Measurements from ENCODE around the gene ABCC5.

Gene ABCC5

DNA sequence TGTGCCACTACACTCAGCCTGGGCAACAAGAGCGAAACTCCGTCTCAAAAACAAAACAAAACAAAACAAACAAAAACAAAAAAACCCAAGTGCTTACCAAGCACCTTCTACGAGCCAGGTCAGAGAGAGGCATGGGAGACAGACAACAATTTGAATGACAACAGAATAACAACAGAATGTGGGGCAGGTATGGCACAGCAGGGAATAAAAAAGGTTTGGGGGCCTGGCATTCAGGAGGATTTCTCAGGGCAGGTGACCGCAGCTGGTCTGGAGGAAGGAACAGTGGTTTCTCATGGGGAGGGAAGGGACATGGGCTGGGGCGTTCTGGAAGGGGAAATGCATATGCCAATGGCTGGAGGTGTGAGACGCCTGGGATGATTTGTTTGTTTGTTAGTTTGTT, 110.5 kb downstream of the ABCC5 start:
- H3K4me2 ChIP-seq (ENCODE audit: low read depth, low read length, poor library complexity, severe bottlenecking): no peak overlapping the region
- no peak overlapping the region for H3K4me3 ChIP-seq (ENCODE audit: low read length, poor library complexity, severe bottlenecking)
- no peaks in the 10 kb centered on the region for H4K20me1 ChIP-seq (ENCODE audit: insufficient read depth, low read length, poor library complexity, severe bottlenecking)
- H3K36me3 ChIP-seq (ENCODE audit: insufficient read depth, low read length): no peaks in the 10 kb centered on the region
- TF ChIP-seq EZH2phosphoT487 (IDR thresholded peaks at IDR 0.05; ENCODE audit: borderline replicate concordance): no peak
- TF ChIP-seq, protein P1, sequence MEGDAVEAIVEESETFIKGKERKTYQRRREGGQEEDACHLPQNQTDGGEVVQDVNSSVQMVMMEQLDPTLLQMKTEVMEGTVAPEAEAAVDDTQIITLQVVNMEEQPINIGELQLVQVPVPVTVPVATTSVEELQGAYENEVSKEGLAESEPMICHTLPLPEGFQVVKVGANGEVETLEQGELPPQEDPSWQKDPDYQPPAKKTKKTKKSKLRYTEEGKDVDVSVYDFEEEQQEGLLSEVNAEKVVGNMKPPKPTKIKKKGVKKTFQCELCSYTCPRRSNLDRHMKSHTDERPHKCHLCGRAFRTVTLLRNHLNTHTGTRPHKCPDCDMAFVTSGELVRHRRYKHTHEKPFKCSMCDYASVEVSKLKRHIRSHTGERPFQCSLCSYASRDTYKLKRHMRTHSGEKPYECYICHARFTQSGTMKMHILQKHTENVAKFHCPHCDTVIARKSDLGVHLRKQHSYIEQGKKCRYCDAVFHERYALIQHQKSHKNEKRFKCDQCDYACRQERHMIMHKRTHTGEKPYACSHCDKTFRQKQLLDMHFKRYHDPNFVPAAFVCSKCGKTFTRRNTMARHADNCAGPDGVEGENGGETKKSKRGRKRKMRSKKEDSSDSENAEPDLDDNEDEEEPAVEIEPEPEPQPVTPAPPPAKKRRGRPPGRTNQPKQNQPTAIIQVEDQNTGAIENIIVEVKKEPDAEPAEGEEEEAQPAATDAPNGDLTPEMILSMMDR (conservative IDR thresholded peaks at IDR 0.05; ENCODE audit: low read length): no peak
- H2AFZ ChIP-seq (ENCODE audit: low read length): no peak overlapping the region
- H3K27me3 ChIP-seq (ENCODE audit: insufficient read depth, low read length, poor library complexity, severe bottlenecking): no peaks in the 10 kb centered on the region
- H3F3A ChIP-seq (ENCODE audit: low read depth): no peaks in the 10 kb centered on the region
- H3K9me2 ChIP-seq (replicated peaks; ENCODE audit: low read depth, low read length): no peaks in the 10 kb centered on the region
- no peaks in the 10 kb centered on the region for H3K79me2 ChIP-seq (ENCODE audit: insufficient read depth, low read length)
- no peaks in the 10 kb centered on the region for H3K4me1 ChIP-seq (ENCODE audit: insufficient read depth, low read length, poor library complexity, severe bottlenecking)
- H3K9me3 ChIP-seq (ENCODE audit: insufficient read depth, low read depth, low read length): no peaks in the 10 kb centered on the region
- H3K9ac ChIP-seq (ENCODE audit: low read depth, low read length, poor library complexity, severe bottlenecking): no peak overlapping the region

DNA sequence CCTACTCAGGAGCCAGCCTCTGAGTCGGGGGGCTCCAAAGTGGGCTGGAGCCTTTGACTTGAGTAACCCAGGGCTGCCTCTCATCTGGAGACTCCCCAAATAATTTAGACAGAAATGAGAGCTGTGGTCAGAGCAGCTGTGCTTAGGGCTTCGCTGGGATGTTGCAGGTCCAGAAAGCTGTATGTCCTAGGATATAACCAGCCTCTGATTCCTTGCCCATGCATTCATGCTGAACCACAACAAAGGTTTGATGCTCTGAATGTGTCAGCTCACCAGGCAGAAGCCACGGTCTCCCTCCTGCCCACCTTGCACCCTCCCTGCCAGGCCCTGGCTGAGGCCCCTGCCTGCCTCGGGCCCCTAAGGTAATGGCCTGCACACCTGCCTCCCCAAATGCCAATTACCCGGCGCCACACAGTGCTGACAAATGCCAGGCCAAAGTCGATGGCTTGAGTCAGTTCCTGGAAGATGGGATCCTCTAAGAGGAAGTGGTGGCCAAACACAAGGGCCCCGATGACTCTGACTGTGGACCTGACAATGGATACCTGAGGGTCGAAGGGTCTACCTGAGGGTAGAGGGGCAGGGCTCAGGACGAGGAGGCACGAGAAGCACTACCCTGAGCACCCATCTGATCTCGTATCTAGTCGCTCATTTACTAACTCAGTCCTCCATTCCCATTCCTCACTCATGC, 111.3 kb downstream of the ABCC5 start:
- no peaks in the 10 kb centered on the region for H3K9me2 ChIP-seq (replicated peaks; ENCODE audit: low read depth, low read length)
- H3K36me3 ChIP-seq (ENCODE audit: insufficient read depth, low read length): no peaks in the 10 kb centered on the region
- TF ChIP-seq, protein P1 (conservative IDR thresholded peaks at IDR 0.05; ENCODE audit: low read length): no peak
- no peak for TF ChIP-seq EZH2phosphoT487 (IDR thresholded peaks at IDR 0.05; ENCODE audit: borderline replicate concordance)
- H3K4me3 ChIP-seq (ENCODE audit: low read length, poor library complexity, severe bottlenecking): no peak overlapping the region
- no peak overlapping the region for H3K9ac ChIP-seq (ENCODE audit: low read depth, low read length, poor library complexity, severe bottlenecking)
- H3K4me1 ChIP-seq (ENCODE audit: insufficient read depth, low read length, poor library complexity, severe bottlenecking): no peaks in the 10 kb centered on the region
- H3K27me3 ChIP-seq (ENCODE audit: insufficient read depth, low read length, poor library complexity, severe bottlenecking): no peaks in the 10 kb centered on the region
- H3K4me2 ChIP-seq (ENCODE audit: low read depth, low read length, poor library complexity, severe bottlenecking): no peak overlapping the region
- H3K79me2 ChIP-seq (ENCODE audit: insufficient read depth, low read length): no peaks in the 10 kb centered on the region
- H4K20me1 ChIP-seq (ENCODE audit: insufficient read depth, low read length, poor library complexity, severe bottlenecking): no peaks in the 10 kb centered on the region
- H3K9me3 ChIP-seq (ENCODE audit: insufficient read depth, low read depth, low read length): no peaks in the 10 kb centered on the region
- no peak overlapping the region; the same call in 1 of the 2 replicates for H2AFZ ChIP-seq (ENCODE audit: low read length)
- H3F3A ChIP-seq (ENCODE audit: low read depth): no peaks in the 10 kb centered on the region

DNA sequence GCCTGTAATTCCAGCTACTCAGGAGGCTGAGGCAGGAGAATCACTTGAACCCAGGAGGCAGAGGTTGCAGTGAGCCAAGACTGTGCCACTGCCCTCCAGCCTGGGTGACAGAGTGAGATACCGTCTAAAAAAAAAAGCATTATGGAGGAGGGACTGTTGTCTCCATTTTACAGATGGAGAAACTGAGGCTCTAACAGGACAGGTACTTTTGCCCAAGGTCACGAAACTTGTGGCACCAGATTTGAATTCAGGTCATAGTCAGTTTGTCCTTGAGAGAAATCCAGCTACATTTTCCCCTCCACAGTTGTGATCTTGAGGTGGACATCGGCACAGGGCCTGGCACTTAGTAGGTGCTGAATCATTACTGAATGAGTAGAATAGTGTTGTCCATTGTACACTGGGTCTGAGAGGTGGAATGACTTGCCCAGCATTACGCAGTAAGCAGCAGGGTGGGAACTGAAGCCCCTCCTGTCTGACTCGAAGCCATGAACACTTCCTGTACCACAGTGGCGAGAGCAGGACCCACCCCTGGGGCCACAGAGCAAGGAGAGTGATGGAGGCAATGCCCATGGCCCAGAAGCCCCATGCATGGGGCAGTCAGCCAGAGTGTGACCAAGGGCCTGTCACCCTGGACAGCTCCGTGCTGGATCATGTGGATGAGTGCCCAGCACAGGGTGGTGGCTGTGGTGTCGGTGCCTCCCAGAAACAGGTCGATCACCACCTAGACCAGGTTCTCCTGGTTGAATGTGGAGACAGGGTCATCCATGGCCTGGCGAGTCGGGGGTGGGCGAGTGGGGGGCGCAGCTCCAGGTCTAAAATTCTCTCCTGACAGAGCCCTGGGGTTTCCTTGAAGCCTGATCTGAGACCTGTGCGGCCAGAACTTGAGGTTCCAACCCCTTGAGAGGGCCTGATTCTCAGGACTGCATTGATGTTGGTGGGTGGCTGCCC, 112.6 kb downstream of the ABCC5 start:
- no peaks in the 10 kb centered on the region for H3K9me3 ChIP-seq (ENCODE audit: insufficient read depth, low read depth, low read length)
- no peak overlapping the region for H2AFZ ChIP-seq (ENCODE audit: low read length)

More for the DNA sequence above, 112.6 kb downstream of the ABCC5 start:
- no peaks in the 10 kb centered on the region for H3K27me3 ChIP-seq (ENCODE audit: insufficient read depth, low read length, poor library complexity, severe bottlenecking)
- no peak overlapping the region for H3K4me3 ChIP-seq (ENCODE audit: low read length, poor library complexity, severe bottlenecking)
- H3K4me1 ChIP-seq (ENCODE audit: insufficient read depth, low read length, poor library complexity, severe bottlenecking): no peaks in the 10 kb centered on the region
- H4K20me1 ChIP-seq (ENCODE audit: insufficient read depth, low read length, poor library complexity, severe bottlenecking): no peaks in the 10 kb centered on the region
- H3K79me2 ChIP-seq (ENCODE audit: insufficient read depth, low read length): no peaks in the 10 kb centered on the region
- no peaks in the 10 kb centered on the region for H3K36me3 ChIP-seq (ENCODE audit: insufficient read depth, low read length)
- TF ChIP-seq EZH2phosphoT487 (IDR thresholded peaks at IDR 0.05; ENCODE audit: borderline replicate concordance): no peak
- TF ChIP-seq, protein P1 (conservative IDR thresholded peaks at IDR 0.05; ENCODE audit: low read length): no peak
- H3F3A ChIP-seq (ENCODE audit: low read depth): no peaks in the 10 kb centered on the region
- no peak overlapping the region for H3K9ac ChIP-seq (ENCODE audit: low read depth, low read length, poor library complexity, severe bottlenecking)
- no peaks in the 10 kb centered on the region for H3K9me2 ChIP-seq (replicated peaks; ENCODE audit: low read depth, low read length)
- no peak overlapping the region for H3K4me2 ChIP-seq (ENCODE audit: low read depth, low read length, poor library complexity, severe bottlenecking)

All from Loucy (cell line).